ENCODE results near the gene GNLY.

DNA sequence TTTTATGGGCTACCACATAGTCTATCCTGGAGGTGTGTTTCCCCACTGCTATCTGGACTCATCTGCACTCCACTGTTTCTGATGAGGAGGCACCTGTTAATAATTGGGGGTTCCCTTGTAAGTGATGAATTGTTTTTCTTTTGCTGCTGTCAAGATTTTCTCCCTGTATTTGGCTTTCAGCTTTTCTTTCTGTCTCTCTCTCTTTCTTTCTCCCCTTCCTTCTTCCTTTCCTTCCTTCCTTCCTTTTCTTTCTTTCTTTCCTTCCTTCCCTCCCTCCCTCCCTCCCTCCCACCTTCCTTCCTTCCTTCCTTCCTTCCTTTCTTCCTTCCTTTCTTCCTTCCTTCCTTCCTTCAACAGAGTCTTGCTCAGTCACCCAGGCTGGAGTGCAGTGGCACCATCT lies 9.2 kb downstream of the GNLY start:
- TF ChIP-seq, protein P1, sequence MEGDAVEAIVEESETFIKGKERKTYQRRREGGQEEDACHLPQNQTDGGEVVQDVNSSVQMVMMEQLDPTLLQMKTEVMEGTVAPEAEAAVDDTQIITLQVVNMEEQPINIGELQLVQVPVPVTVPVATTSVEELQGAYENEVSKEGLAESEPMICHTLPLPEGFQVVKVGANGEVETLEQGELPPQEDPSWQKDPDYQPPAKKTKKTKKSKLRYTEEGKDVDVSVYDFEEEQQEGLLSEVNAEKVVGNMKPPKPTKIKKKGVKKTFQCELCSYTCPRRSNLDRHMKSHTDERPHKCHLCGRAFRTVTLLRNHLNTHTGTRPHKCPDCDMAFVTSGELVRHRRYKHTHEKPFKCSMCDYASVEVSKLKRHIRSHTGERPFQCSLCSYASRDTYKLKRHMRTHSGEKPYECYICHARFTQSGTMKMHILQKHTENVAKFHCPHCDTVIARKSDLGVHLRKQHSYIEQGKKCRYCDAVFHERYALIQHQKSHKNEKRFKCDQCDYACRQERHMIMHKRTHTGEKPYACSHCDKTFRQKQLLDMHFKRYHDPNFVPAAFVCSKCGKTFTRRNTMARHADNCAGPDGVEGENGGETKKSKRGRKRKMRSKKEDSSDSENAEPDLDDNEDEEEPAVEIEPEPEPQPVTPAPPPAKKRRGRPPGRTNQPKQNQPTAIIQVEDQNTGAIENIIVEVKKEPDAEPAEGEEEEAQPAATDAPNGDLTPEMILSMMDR (IDR thresholded peaks at IDR 0.05) = no peak
- TF ChIP-seq POLR2A (IDR thresholded peaks at IDR 0.05) = no peak
